Ovary (tissue), 9 donors: Measurements from ENCODE around the gene TNFSF13. TPM values are rescaled to one million over a fixed set of nuclear protein-coding genes. Genes with fewer than 3 reads are reported as not detected.
"Not testable (repeated sequence)": the region's sequence is repeated elsewhere in the genome, so short reads cannot be mapped to it uniquely, and the experiment has no call there.

Experiments used
- DNase-seq, 5 donors: peaks; one replicate each; pipeline ENCODE4 v3.0.0-alpha.2; 2019 to 2020
- H3K27ac ChIP-seq, 2 donors: fragments of 200-600 bp; one replicate each; pipeline versions ENCODE4 v1.5.1 to v1.8.0; 2019 to 2022
- H3K27me3 ChIP-seq: fragments of 200-600 bp; one replicate; pipeline ENCODE4 v1.8.0; 2022
- H3K36me3 ChIP-seq: fragments of 200-600 bp; sonication (generic); one replicate; pipeline ENCODE4 v1.5.1; 2019
- H3K4me1 ChIP-seq: one replicate; pipeline ENCODE4 v1.8.1; 2013; ENCODE audit warnings: mild to moderate bottlenecking, moderate library complexity; ENCODE audit not compliant: insufficient read depth
- H3K4me3 ChIP-seq: fragments of 200-600 bp; sonication (generic); one replicate; pipeline ENCODE4 v1.5.1; 2017
- H3K9me3 ChIP-seq, 2 donors: fragments of 200-600 bp in 1 of 2; sonication (generic) in 1 of 2; one replicate each; pipeline versions ENCODE4 v1.5.1 to v1.8.1; 2013 to 2019; ENCODE audit warnings: mild to moderate bottlenecking in 1 of 2, moderate library complexity in 1 of 2
- EP300 ChIP-seq: sonication (generic); formaldehyde crosslinking; IDR thresholded peaks from one replicate; pipeline ENCODE4 v1.6.1; 2017; ENCODE audit warnings: antibody characterized with exemption
- POLR2A ChIP-seq: fragments of 450-650 bp; IDR thresholded peaks from one replicate; pipeline ENCODE4 v1.6.1; 2017; ENCODE audit warnings: antibody characterized with exemption, mild to moderate bottlenecking, moderate library complexity
- whole genome bisulfite sequencing, 3 donors: extraction: QIAGEN DNeasy Blood & Tissue Kit in 1 of 3; methylation state at CpG; one replicate each; pipeline versions ENCODE4 v1.1.5 to v1.1.7; 2013 to 2017; 5-methylcytosine and 5-hydroxymethylcytosine counted together
- intact Hi-C, 4 donors: fragments of 100-400 bp; cut with DNase I; formaldehyde crosslinking; loops; one replicate each; pipeline versions ENCODE4 v1.11.0 to v1.15.1; 2022 to 2023
- polyA plus RNA-seq, 2 donors: library from polyadenylated mRNA; stranded (reverse); fragments of 200-250 nt in 1 of 2; fragments of 350-450 nt in 1 of 2; fragmentation: Illumina TruSeq in 1 of 2; extraction: RNeasy Lipid Tissue Mini Kit (QIAGEN cat#74804) in 1 of 2; gene quantifications; one replicate each; pipeline ENCODE4 v1.2.3, GENCODE V29; 2013 to 2014
- small RNA-seq: library from RNA; depleted of rRNA; stranded (forward); fragments of <200 nt; gene quantifications from one replicate; pipeline ENCODE3, GENCODE V24; 2016
- total RNA-seq, 7 donors: library from RNA; depleted of rRNA in 2 of 7; stranded (reverse); fragments of >200 nt in 2 of 7; fragmentation: NEBNext Ultra II Directional in 3 of 7; extraction: Animal tissue kit (Norgen Biotek cat#: 25700) in 3 of 7; gene quantifications; one replicate each; pipeline versions ENCODE4 v1.1.0 to v1.2.4, GENCODE V29; 2016 to 2023
- TF ChIP-seq, protein P1 (sequence below), 3 donors: fragments of 450-650 bp in 2 of 3; fragments of 200-600 bp in 1 of 3; IDR thresholded peaks; one replicate each; pipeline versions ENCODE4 v1.5.1 to v1.8.0; 2016 to 2022; ENCODE audit warnings: antibody characterized with exemption in 3 of 3, mild to moderate bottlenecking in 1 of 3
- donor health status: DM: no; HTN: no; CAD: no; lungs with moderate emphysema.
- donor health status: DM: no; HTN: no; CAD: no.
- donor health status: Bipolar disorder and iron deficiency.
- donor health status: DM: yes; HTN: yes; CAD: no.
- donor health status: DM: no; HTN: no; CAD: no.
- donor health status: DM: yes; HTN: yes; CAD: no.

TNFSF13 gene
- total and polyA plus RNA-seq, 9 donors = 10.4 to 38.8 (median 21.7) TPM

GRCh38 chr17:7593296-7593695, 34.7 kb downstream of the TNFSF13 start:
- Histone ChIP-seq H3K4me3 (no peak overlapping the region), H3K4me1 (peaks cover 2% of the 10 kb centered on the region), H3K27ac (no peak overlapping the region), H3K36me3 (no peaks in the 10 kb centered on the region), H3K9me3 (no peaks in the 10 kb centered on the region), H3K27me3 (no peaks in the 10 kb centered on the region)
- intact Hi-C loops = loop anchor here in 1 of 4 donors (10.0 kb wide), 1 partner anchor 78 kb away; no protein-coding TSS in a partner anchor
- TF ChIP-seq, protein P1, sequence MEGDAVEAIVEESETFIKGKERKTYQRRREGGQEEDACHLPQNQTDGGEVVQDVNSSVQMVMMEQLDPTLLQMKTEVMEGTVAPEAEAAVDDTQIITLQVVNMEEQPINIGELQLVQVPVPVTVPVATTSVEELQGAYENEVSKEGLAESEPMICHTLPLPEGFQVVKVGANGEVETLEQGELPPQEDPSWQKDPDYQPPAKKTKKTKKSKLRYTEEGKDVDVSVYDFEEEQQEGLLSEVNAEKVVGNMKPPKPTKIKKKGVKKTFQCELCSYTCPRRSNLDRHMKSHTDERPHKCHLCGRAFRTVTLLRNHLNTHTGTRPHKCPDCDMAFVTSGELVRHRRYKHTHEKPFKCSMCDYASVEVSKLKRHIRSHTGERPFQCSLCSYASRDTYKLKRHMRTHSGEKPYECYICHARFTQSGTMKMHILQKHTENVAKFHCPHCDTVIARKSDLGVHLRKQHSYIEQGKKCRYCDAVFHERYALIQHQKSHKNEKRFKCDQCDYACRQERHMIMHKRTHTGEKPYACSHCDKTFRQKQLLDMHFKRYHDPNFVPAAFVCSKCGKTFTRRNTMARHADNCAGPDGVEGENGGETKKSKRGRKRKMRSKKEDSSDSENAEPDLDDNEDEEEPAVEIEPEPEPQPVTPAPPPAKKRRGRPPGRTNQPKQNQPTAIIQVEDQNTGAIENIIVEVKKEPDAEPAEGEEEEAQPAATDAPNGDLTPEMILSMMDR (IDR thresholded peaks at IDR 0.05) = no peak
- TF ChIP-seq EP300 (no peak), POLR2A (no peak)
- DNase-seq = no peak
- 83 to 84% (median 84%) methylated on average over 12 of the region's 12 CpGs for WGBS, 3 donors

DNA sequence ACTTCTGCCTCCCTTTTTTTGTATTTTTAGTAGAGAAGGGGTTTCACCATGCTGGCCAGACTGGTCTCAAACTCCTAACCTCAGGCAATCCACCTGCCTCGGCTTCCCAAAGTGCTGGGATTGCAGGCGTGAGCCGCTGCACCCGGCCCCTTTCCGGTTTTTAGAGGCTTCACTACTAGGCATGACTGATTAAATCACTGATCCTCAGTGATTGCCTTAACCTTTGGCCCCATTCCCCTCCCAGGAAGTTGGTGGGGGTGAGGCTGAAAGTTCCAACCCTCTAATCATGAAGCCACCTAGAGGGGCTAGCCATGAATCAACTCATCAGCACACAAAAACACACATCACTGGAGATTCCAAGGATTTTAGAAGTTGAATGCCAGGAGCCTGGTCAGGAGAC, 39.0 kb downstream of the TNFSF13 start:
- not testable (repeated sequence) for H3K36me3 ChIP-seq, H3K27me3 ChIP-seq, H3K4me3 ChIP-seq, DNase-seq, H3K9me3 ChIP-seq, H3K4me1 ChIP-seq, H3K27ac ChIP-seq
- 71 to 74% (median 71%) methylated on average over 5 of the region's 5 CpGs for WGBS, 3 donors
- intact Hi-C loops = loop anchor here in 1 of 4 donors (10.0 kb wide), 1 partner anchor 83 kb away; no protein-coding TSS in a partner anchor

- WGBS, 3 donors = 93 to 95% (median 93%) methylated on average over 4 of the region's 4 CpGs
- H3K9me3 ChIP-seq = no peaks in the 10 kb centered on the region
- no peaks in the 10 kb centered on the region for H3K36me3 ChIP-seq
- intact Hi-C loops = no loop called here
- no peak for DNase-seq
- H3K4me3 ChIP-seq = no peak overlapping the region
- no peaks in the 10 kb centered on the region for H3K27me3 ChIP-seq
- TF ChIP-seq, protein P1 (IDR thresholded peaks at IDR 0.05) = no peak
- no peak for TF ChIP-seq POLR2A
- H3K4me1 ChIP-seq = peaks cover 2% of the 10 kb centered on the region
- H3K27ac ChIP-seq = no peak overlapping the region
These were observed 47.7 kb downstream of the TNFSF13 start for GRCh38 chr17:7606280-7606679.

- peaks cover 15% of the 10 kb centered on the region for H3K4me1 ChIP-seq
These were observed 52.1 kb downstream of the TNFSF13 start for GRCh38 chr17:7610641-7611040.

More at GRCh38 chr17:7610641-7611040, 52.1 kb downstream of the TNFSF13 start:
- Histone ChIP-seq H3K4me3 (no peak overlapping the region), H3K27ac (no peak overlapping the region), H3K9me3 (no peaks in the 10 kb centered on the region), H3K27me3 (no peaks in the 10 kb centered on the region), H3K36me3 (no peaks in the 10 kb centered on the region)
- TF ChIP-seq, protein P1 (IDR thresholded peaks at IDR 0.05) = no peak
- TF ChIP-seq EP300 (no peak), POLR2A (no peak)
- DNase-seq = no peak
- WGBS, 3 donors = 98 to 100% (median 99%) methylated on average over 2 of the region's 2 CpGs
- intact Hi-C loops = no loop called here

Small RNA genes lying within 50 kb of the gene (small RNA-seq; reads per million reads assigned to genes)
- gene CD68 (not detected), gene RF00019 (not detected), gene SNORA48 (not detected), gene SNORD10 (not detected)

Other genes starting within 250 kb of the TNFSF13 start
Only the 30 nearest of the 31 such genes appear.
- 10 to 100 TPM; 11.2 to 48.0 (median 41.6) TPM for gene NEURL4, start 229.4 kb upstream of the TNFSF13 start, total RNA-seq
- 10 to 100 TPM in 1 of 2 donors, 1 to 10 TPM in 1; 9.6 to 32.8 TPM for gene NEURL4, start 229.4 kb upstream of the TNFSF13 start, polyA plus RNA-seq
- gene ACAP1, start 222.2 kb upstream of the TNFSF13 start, total RNA-seq = 1 to 10 TPM; 1.9 to 9.4 (median 5.5) TPM
- 1 to 10 TPM; 2.2 to 5.8 TPM for gene ACAP1, start 222.2 kb upstream of the TNFSF13 start, polyA plus RNA-seq
- 10 to 100 TPM in 5 of 7 donors, 1 to 10 TPM in 2; 5.1 to 12.9 (median 10.5) TPM for gene KCTD11, start 206.6 kb upstream of the TNFSF13 start, total RNA-seq
- gene KCTD11, start 206.6 kb upstream of the TNFSF13 start, polyA plus RNA-seq = 10 to 100 TPM; 10.4 to 12.5 TPM
- not detected for gene TMEM95, start 203.6 kb upstream of the TNFSF13 start, total RNA-seq
- gene TMEM95, start 203.6 kb upstream of the TNFSF13 start, polyA plus RNA-seq = not detected
- gene TNK1, start 177.7 kb upstream of the TNFSF13 start, total RNA-seq = 1 to 10 TPM; 5.0 to 8.3 (median 6.4) TPM
- gene TNK1, start 177.7 kb upstream of the TNFSF13 start, polyA plus RNA-seq = 1 to 10 TPM in 1 of 2 donors, under 1 TPM in 1; 0.85 to 3.6 TPM
- 10 to 100 TPM; 11.0 to 52.4 (median 33.8) TPM for gene PLSCR3, start 164.2 kb upstream of the TNFSF13 start, total RNA-seq
- gene PLSCR3, start 164.2 kb upstream of the TNFSF13 start, polyA plus RNA-seq = 10 to 100 TPM in 1 of 2 donors, 1 to 10 TPM in 1; 7.1 to 40.9 TPM
- 100 to 1,000 TPM in 2 of 7 donors, 10 to 100 TPM in 5; 57.0 to 133 (median 85.2) TPM for gene TMEM256, start 154.7 kb upstream of the TNFSF13 start, total RNA-seq
- 100 to 1,000 TPM in 1 of 2 donors, 10 to 100 TPM in 1; 44.0 to 128 TPM for gene TMEM256, start 154.7 kb upstream of the TNFSF13 start, polyA plus RNA-seq
- gene NLGN2, start 150.9 kb upstream of the TNFSF13 start, total RNA-seq = 10 to 100 TPM; 11.4 to 76.2 (median 53.9) TPM
- 10 to 100 TPM; 16.9 to 30.2 TPM for gene NLGN2, start 150.9 kb upstream of the TNFSF13 start, polyA plus RNA-seq
- not detected for gene SPEM1, start 138.4 kb upstream of the TNFSF13 start, total RNA-seq
- gene SPEM1, start 138.4 kb upstream of the TNFSF13 start, polyA plus RNA-seq = not detected
- gene SPEM2, start 133.1 kb upstream of the TNFSF13 start, total RNA-seq = not detected
- not detected for gene SPEM2, start 133.1 kb upstream of the TNFSF13 start, polyA plus RNA-seq
- not detected for gene SPEM3, start 129.9 kb upstream of the TNFSF13 start, total RNA-seq
- gene SPEM3, start 129.9 kb upstream of the TNFSF13 start, polyA plus RNA-seq = not detected
- gene TMEM102, start 123.3 kb upstream of the TNFSF13 start, total RNA-seq = 1 to 10 TPM in 5 of 7 donors, under 1 TPM in 2; 0.43 to 8.3 (median 1.5) TPM
- gene TMEM102, start 123.3 kb upstream of the TNFSF13 start, polyA plus RNA-seq = 1 to 10 TPM in 1 of 2 donors, under 1 TPM in 1; 0.61 to 1.2 TPM
- gene FGF11, start 119.2 kb upstream of the TNFSF13 start, total RNA-seq = 1 to 10 TPM in 2 of 7 donors, under 1 TPM in 5; 0.10 to 4.2 (median 0.61) TPM
- 1 to 10 TPM in 1 of 2 donors, under 1 TPM in 1; 0.25 to 5.1 TPM for gene FGF11, start 119.2 kb upstream of the TNFSF13 start, polyA plus RNA-seq
- 10 to 100 TPM in 2 of 7 donors, 1 to 10 TPM in 5; 3.2 to 13.5 (median 7.6) TPM for gene CHRNB1, start 113.7 kb upstream of the TNFSF13 start, total RNA-seq
- gene CHRNB1, start 113.7 kb upstream of the TNFSF13 start, polyA plus RNA-seq = 1 to 10 TPM; 5.9 to 7.8 TPM
- gene ZBTB4, start 79.1 kb upstream of the TNFSF13 start, total RNA-seq = 100 to 1,000 TPM in 3 of 7 donors, 10 to 100 TPM in 4; 39.3 to 123 (median 85.5) TPM
- gene ZBTB4, start 79.1 kb upstream of the TNFSF13 start, polyA plus RNA-seq = 10 to 100 TPM; 53.8 to 84.5 TPM
- gene SLC35G6, start 77.3 kb upstream of the TNFSF13 start, total RNA-seq = not detected
- not detected for gene SLC35G6, start 77.3 kb upstream of the TNFSF13 start, polyA plus RNA-seq
- 100 to 1,000 TPM in 2 of 7 donors, 10 to 100 TPM in 5; 39.5 to 110 (median 88.2) TPM for gene POLR2A, start 74.4 kb upstream of the TNFSF13 start, total RNA-seq
- gene POLR2A, start 74.4 kb upstream of the TNFSF13 start, polyA plus RNA-seq = 10 to 100 TPM; 26.7 to 74.5 TPM
- gene TNFSF12, start 9.7 kb upstream of the TNFSF13 start, total RNA-seq = 10 to 100 TPM; 37.3 to 78.3 (median 59.6) TPM
- 10 to 100 TPM; 26.6 to 70.1 TPM for gene TNFSF12, start 9.7 kb upstream of the TNFSF13 start, polyA plus RNA-seq
- 10 to 100 TPM; 31.2 to 44.2 (median 42.1) TPM for gene SENP3, start 3.2 kb downstream of the TNFSF13 start, total RNA-seq
- gene SENP3, start 3.2 kb downstream of the TNFSF13 start, polyA plus RNA-seq = 100 to 1,000 TPM in 1 of 2 donors, 10 to 100 TPM in 1; 45.6 to 104 TPM
- gene CD68, start 20.9 kb downstream of the TNFSF13 start, total RNA-seq = 10 to 100 TPM in 5 of 7 donors, 1 to 10 TPM in 2; 5.2 to 72.0 (median 14.8) TPM
- gene CD68, start 20.9 kb downstream of the TNFSF13 start, polyA plus RNA-seq = 100 to 1,000 TPM in 1 of 2 donors, 10 to 100 TPM in 1; 22.2 to 132 TPM
- 10 to 100 TPM; 13.0 to 60.1 (median 19.6) TPM for gene MPDU1, start 25.1 kb downstream of the TNFSF13 start, total RNA-seq
- gene MPDU1, start 25.1 kb downstream of the TNFSF13 start, polyA plus RNA-seq = 10 to 100 TPM; 26.2 to 87.9 TPM
- gene SOX15, start 31.3 kb downstream of the TNFSF13 start, total RNA-seq = 10 to 100 TPM in 3 of 7 donors, 1 to 10 TPM in 4; 5.0 to 17.3 (median 9.6) TPM
- 10 to 100 TPM in 1 of 2 donors, 1 to 10 TPM in 1; 2.7 to 15.8 TPM for gene SOX15, start 31.3 kb downstream of the TNFSF13 start, polyA plus RNA-seq
- 10 to 100 TPM; 13.8 to 32.3 (median 24.2) TPM for gene FXR2, start 56.1 kb downstream of the TNFSF13 start, total RNA-seq
- 10 to 100 TPM; 26.6 to 36.1 TPM for gene FXR2, start 56.1 kb downstream of the TNFSF13 start, polyA plus RNA-seq
- gene SAT2, start 69.1 kb downstream of the TNFSF13 start, total RNA-seq = 100 to 1,000 TPM in 6 of 7 donors, 10 to 100 TPM in 1; 89.5 to 195 (median 145) TPM
- gene SAT2, start 69.1 kb downstream of the TNFSF13 start, polyA plus RNA-seq = 100 to 1,000 TPM; 133 to 235 TPM
- 1 to 10 TPM in 4 of 7 donors, under 1 TPM in 3; 0.69 to 1.3 (median 1.1) TPM for gene SHBG, start 71.4 kb downstream of the TNFSF13 start, total RNA-seq
- gene SHBG, start 71.4 kb downstream of the TNFSF13 start, polyA plus RNA-seq = under 1 TPM; 0.63 to 0.67 TPM
- gene ATP1B2, start 92.2 kb downstream of the TNFSF13 start, total RNA-seq = 10 to 100 TPM in 5 of 7 donors, 1 to 10 TPM in 2; 3.6 to 74.5 (median 34.1) TPM
- gene ATP1B2, start 92.2 kb downstream of the TNFSF13 start, polyA plus RNA-seq = 10 to 100 TPM; 15.3 to 35.1 TPM
- 100 to 1,000 TPM in 1 of 7 donors, 10 to 100 TPM in 6; 16.3 to 124 (median 73.5) TPM for gene TP53, start 128.7 kb downstream of the TNFSF13 start, total RNA-seq
- gene TP53, start 128.7 kb downstream of the TNFSF13 start, polyA plus RNA-seq = 10 to 100 TPM; 29.7 to 43.7 TPM
- gene WRAP53, start 129.7 kb downstream of the TNFSF13 start, total RNA-seq = 10 to 100 TPM in 1 of 7 donors, 1 to 10 TPM in 6; 1.1 to 10.1 (median 6.9) TPM
- 1 to 10 TPM; 4.3 to 6.1 TPM for gene WRAP53, start 129.7 kb downstream of the TNFSF13 start, polyA plus RNA-seq
- gene EFNB3, start 146.5 kb downstream of the TNFSF13 start, total RNA-seq = 10 to 100 TPM in 1 of 7 donors, 1 to 10 TPM in 6; 1.6 to 11.7 (median 3.3) TPM
- gene EFNB3, start 146.5 kb downstream of the TNFSF13 start, polyA plus RNA-seq = 1 to 10 TPM; 5.1 to 5.9 TPM
- 10 to 100 TPM in 1 of 7 donors, 1 to 10 TPM in 5, under 1 TPM in 1; 0.88 to 10.3 (median 2.7) TPM for gene DNAH2, start 159.0 kb downstream of the TNFSF13 start, total RNA-seq
- gene DNAH2, start 159.0 kb downstream of the TNFSF13 start, polyA plus RNA-seq = 1 to 10 TPM; 1.0 to 2.5 TPM